Measurements from ENCODE around the gene ADAM19. TPM values are rescaled to one million over a fixed set of nuclear protein-coding genes. Genes with fewer than 3 reads are reported as not detected.

The ADAM19 gene
- total and polyA plus RNA-seq, 4 donors, result 1.5 to 42.8 (median 20.3) TPM

DNA sequence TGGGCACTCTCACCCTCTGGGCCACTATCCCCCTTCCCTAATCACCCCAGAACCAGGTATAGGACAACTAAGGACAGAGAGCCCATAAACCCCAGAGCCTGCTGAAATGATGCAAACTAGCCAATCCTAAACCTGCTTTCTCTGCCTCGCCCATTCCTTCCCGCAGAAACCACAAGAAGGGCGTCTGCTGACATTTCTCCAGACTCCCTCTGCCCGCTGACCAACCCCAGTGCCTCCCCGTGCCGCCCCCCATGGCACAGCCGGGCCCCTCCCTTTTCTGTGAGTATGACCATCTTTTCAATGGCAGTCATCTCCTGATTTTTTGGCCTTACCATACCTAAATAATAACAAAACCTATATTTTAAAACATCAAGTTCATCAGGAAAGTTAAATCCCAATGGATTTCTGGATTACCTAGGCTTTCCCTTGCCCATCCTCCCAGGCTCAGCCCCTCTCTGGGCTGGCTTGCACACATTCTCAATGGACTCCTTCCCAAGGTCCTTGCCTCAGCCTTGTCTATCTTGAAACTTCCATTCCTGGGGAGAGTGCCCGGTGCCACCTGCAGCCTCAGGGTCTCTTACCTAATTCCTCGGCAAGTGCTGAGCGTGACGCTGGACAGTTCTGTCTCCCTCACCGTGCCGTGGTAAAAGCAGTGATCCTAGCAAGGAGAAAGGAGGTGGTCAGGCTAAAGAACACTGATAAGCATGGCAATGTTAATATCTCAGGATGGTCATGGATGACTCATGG, 45.2 kb downstream of the ADAM19 start:
- no peak overlapping the region for H3K4me3 ChIP-seq (ENCODE audit: low read length in 2 of 2)
- H3K27me3 ChIP-seq (ENCODE audit: control insufficient read depth in 1 of 2, insufficient read depth in 2 of 2, low read length in 1 of 2), result no peaks in the 10 kb centered on the region
- 92 to 94% methylated on average over 13 of the region's 13 CpGs for WGBS, 2 donors
- ATAC-seq (ENCODE audit: low FRiP score) (no peak), DNase-seq (no peak)
- H3K4me1 ChIP-seq (ENCODE audit: control insufficient read depth in 1 of 2, insufficient read depth in 2 of 2, low read length in 2 of 2), result no peaks in the 10 kb centered on the region
- H3K36me3 ChIP-seq (ENCODE audit: control insufficient read depth in 1 of 2, insufficient read depth in 2 of 2, low read length in 1 of 2), result peaks cover 0 to 2% of the 10 kb centered on the region in 2 donors
- intact Hi-C loops (cut with DNase I), result no loop called here
- no peak overlapping the region for H3K27ac ChIP-seq (ENCODE audit: low read depth in 1 of 2, low read length in 2 of 2)
- H3K9me3 ChIP-seq (ENCODE audit: control insufficient read depth, low read length), result no peaks in the 10 kb centered on the region

DNA sequence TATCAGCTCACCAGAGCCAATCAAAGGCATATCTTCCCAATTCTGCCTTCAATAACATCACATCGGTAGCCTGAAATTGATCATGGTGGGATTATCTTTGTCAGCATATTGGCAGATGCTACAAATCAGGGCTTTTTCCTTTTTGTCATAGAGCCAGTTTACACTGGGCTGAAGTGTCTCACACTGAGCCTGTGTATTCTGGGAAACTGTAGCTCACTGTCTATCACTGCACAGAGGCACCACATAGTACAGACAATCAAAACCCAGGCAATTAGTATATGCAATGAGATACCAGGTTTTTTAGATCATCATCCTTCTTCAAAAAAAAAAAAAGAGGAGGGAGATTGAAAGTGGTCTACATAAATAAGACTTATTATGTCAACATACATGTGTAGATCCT, 46.6 kb downstream of the ADAM19 start:
- intact Hi-C loops (cut with DNase I), result no loop called here
- Histone ChIP-seq H3K4me3 (ENCODE audit: low read length in 2 of 2) (no peak overlapping the region), H3K9me3 (ENCODE audit: control insufficient read depth, low read length) (no peaks in the 10 kb centered on the region), H3K4me1 (ENCODE audit: control insufficient read depth in 1 of 2, insufficient read depth in 2 of 2, low read length in 2 of 2) (no peaks in the 10 kb centered on the region), H3K27ac (ENCODE audit: low read depth in 1 of 2, low read length in 2 of 2) (no peak overlapping the region), H3K36me3 (ENCODE audit: control insufficient read depth in 1 of 2, insufficient read depth in 2 of 2, low read length in 1 of 2) (peaks cover 0 to 2% of the 10 kb centered on the region in 2 donors), H3K27me3 (ENCODE audit: control insufficient read depth in 1 of 2, insufficient read depth in 2 of 2, low read length in 1 of 2) (no peaks in the 10 kb centered on the region)
- ATAC-seq (ENCODE audit: low FRiP score) (no peak), DNase-seq (no peak)
- WGBS, 2 donors, result 93 to 97% methylated on average over 1 of the region's 1 CpG

DNA sequence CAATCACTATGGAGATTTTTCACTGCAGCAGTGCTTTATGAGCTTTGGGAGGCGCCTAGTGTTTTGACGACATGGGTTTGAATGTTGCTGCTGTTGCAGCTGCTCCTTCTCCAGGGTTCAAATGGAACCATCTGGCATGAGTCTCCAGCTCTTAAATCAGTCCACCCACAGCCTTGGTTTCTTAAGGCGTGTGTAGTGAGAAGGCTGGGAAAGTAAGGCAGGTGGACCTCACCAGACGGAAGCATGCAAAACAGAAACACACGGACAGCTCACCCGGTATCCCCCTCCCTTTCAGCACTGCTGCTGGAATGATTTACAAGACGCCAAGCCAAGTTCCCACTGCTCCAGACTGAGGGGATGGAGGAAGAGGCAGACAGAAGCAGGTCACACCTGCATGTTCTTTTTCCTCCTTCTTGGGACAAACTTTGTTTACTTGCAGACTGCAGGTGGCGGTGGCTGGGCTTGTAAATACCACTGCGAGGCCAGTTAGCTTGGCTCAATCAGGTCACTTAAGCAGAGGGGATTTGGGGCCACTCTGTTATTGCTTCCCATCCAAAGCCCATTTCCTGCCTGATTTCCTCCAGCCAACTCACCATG, 47.4 kb downstream of the ADAM19 start:
- Histone ChIP-seq H3K36me3 (ENCODE audit: control insufficient read depth in 1 of 2, insufficient read depth in 2 of 2, low read length in 1 of 2) (peaks cover 0 to 2% of the 10 kb centered on the region in 2 donors), H3K9me3 (ENCODE audit: control insufficient read depth, low read length) (no peaks in the 10 kb centered on the region), H3K4me1 (ENCODE audit: control insufficient read depth in 1 of 2, insufficient read depth in 2 of 2, low read length in 2 of 2) (no peaks in the 10 kb centered on the region), H3K27me3 (ENCODE audit: control insufficient read depth in 1 of 2, insufficient read depth in 2 of 2, low read length in 1 of 2) (no peaks in the 10 kb centered on the region), H3K27ac (ENCODE audit: low read depth in 1 of 2, low read length in 2 of 2) (no peak overlapping the region), H3K4me3 (ENCODE audit: low read length in 2 of 2) (no peak overlapping the region)
- no peak for DNase-seq
- intact Hi-C loops (cut with DNase I), result no loop called here
- WGBS, 2 donors, result 39 to 48% methylated on average over 9 of the region's 9 CpGs
- ATAC-seq (ENCODE audit: low FRiP score), result no peak

DNA sequence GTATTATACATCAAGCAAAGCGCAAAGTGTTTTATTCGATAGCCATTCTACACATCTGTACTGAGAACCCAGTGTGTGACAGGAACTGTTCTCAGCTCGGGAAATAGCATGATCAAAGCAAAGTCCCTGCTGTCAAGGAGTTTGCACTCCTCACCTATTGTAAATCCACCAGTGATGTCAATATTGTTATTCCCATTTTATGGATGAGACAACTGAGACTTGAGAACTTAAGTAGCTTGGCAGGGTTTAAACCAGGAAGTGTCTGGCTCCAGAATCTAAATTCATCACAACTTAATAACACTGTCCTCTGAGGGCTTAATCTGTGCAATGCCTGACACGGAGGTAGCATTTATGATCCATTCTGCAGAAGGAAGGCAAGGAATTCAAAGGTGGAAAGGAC, 50.7 kb downstream of the ADAM19 start:
- Histone ChIP-seq H3K9me3 (ENCODE audit: control insufficient read depth, low read length) (no peaks in the 10 kb centered on the region), H3K4me1 (ENCODE audit: control insufficient read depth in 1 of 2, insufficient read depth in 2 of 2, low read length in 2 of 2) (no peaks in the 10 kb centered on the region), H3K36me3 (ENCODE audit: control insufficient read depth in 1 of 2, insufficient read depth in 2 of 2, low read length in 1 of 2) (peaks cover 0 to 2% of the 10 kb centered on the region in 2 donors), H3K27ac (ENCODE audit: low read depth in 1 of 2, low read length in 2 of 2) (no peak overlapping the region), H3K27me3 (ENCODE audit: control insufficient read depth in 1 of 2, insufficient read depth in 2 of 2, low read length in 1 of 2) (no peaks in the 10 kb centered on the region), H3K4me3 (ENCODE audit: low read length in 2 of 2) (no peak overlapping the region)
- WGBS, 2 donors, result 92 to 93% methylated on average over 4 of the region's 4 CpGs
- DNase-seq (no peak), ATAC-seq (ENCODE audit: low FRiP score) (no peak)
- intact Hi-C loops (cut with DNase I), result no loop called here

DNA sequence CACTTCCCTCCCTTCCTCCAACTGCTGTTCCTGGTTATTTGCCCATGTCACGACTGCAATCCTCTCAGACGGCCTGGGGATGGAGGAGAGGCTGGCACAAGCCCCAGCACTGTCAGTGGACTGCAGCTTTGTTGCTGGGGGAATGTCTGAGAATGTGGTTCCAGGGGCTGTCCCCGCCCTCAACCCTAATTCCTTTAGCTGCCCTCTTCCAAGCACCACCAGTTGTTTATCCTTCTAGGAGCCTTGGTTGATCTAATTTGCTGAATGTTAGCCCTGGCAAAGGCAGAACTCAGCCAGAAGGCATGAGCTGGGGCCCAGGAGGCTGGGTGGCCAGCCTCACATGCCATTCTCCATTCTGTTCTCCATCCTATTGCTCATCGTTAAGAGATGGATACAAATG, 51.6 kb downstream of the ADAM19 start:
- Histone ChIP-seq H3K27me3 (ENCODE audit: control insufficient read depth in 1 of 2, insufficient read depth in 2 of 2, low read length in 1 of 2) (no peaks in the 10 kb centered on the region), H3K27ac (ENCODE audit: low read depth in 1 of 2, low read length in 2 of 2) (peak overlapping the region in 1 of 2 donors; percentile 4), H3K36me3 (ENCODE audit: control insufficient read depth in 1 of 2, insufficient read depth in 2 of 2, low read length in 1 of 2) (peaks cover 0 to 1% of the 10 kb centered on the region in 2 donors), H3K4me3 (ENCODE audit: low read length in 2 of 2) (no peak overlapping the region), H3K9me3 (ENCODE audit: control insufficient read depth, low read length) (no peaks in the 10 kb centered on the region), H3K4me1 (ENCODE audit: control insufficient read depth in 1 of 2, insufficient read depth in 2 of 2, low read length in 2 of 2) (no peaks in the 10 kb centered on the region)
- no peak for DNase-seq
- ATAC-seq (ENCODE audit: low FRiP score), result peak; percentile 23
- WGBS, 2 donors, result 13 to 28% methylated on average over 4 of the region's 4 CpGs
- intact Hi-C loops (cut with DNase I), result no loop called here

DNA sequence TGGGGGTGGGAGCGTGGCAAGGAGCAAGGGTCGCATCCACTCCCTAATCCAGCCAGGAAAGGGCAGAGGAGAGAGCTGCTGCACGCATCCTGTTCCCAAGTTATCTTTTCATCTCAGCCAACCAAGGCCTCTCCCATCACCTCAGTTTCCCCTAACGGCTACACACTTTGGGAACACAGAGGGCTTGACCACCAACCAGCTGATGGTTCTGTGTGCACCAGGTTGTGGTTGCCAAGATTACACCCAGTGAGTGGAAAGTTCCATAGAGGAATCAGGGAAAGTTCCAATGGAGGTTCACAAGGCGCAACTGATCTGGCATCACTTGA, 53.9 kb downstream of the ADAM19 start:
- Histone ChIP-seq H3K9me3 (ENCODE audit: control insufficient read depth, low read length) (no peaks in the 10 kb centered on the region), H3K4me1 (ENCODE audit: control insufficient read depth in 1 of 2, insufficient read depth in 2 of 2, low read length in 2 of 2) (peaks cover 0 to 1% of the 10 kb centered on the region in 2 donors), H3K36me3 (ENCODE audit: control insufficient read depth in 1 of 2, insufficient read depth in 2 of 2, low read length in 1 of 2) (no peaks in the 10 kb centered on the region), H3K4me3 (ENCODE audit: low read length in 2 of 2) (no peak overlapping the region), H3K27me3 (ENCODE audit: control insufficient read depth in 1 of 2, insufficient read depth in 2 of 2, low read length in 1 of 2) (no peaks in the 10 kb centered on the region), H3K27ac (ENCODE audit: low read depth in 1 of 2, low read length in 2 of 2) (no peak overlapping the region)
- ATAC-seq (ENCODE audit: low FRiP score), result no peak
- DNase-seq, result no peak
- intact Hi-C loops (cut with DNase I), result no loop called here
- 90 to 97% methylated on average over 5 of the region's 5 CpGs for WGBS, 2 donors

DNA sequence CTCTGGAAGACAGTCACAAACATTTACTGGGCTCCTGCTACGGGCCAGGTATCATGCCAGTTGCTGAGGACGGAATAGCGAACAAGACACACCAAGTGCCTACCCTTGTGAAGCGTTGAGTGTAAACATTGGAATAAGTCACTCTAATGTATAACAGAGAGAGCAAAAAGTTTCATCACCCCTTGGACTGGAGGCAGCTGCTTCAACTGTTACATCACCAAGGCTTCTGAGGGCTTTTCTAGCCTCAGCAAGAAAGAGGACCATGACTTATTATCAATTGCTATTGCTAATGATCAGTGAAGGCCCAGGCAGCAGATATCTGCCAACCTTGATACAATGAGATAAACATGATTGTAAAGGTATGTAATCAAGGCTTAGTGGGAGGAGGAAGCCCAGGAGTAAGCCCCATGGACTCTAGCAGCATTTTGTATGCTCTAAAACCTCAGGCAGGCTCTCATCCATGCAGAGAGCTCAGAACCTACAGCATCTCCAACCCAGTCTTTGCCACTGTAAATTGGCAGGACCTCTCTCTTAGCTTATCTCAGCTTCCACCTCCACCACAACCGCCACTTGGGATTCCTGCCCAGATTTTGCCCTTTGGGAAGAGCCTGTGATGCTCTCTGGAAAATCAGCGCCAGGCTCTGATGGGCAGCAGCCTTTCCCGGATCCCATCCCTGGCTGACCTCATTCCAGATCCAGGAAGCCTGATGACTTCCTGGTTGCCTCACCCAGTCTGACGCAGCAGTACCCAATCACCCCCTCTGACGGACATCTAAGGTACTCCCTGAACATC, 54.5 kb downstream of the ADAM19 start:
- intact Hi-C loops (cut with DNase I), result no loop called here
- Histone ChIP-seq H3K4me1 (ENCODE audit: control insufficient read depth in 1 of 2, insufficient read depth in 2 of 2, low read length in 2 of 2) (peaks cover 0 to 5% of the 10 kb centered on the region in 2 donors), H3K27me3 (ENCODE audit: control insufficient read depth in 1 of 2, insufficient read depth in 2 of 2, low read length in 1 of 2) (no peaks in the 10 kb centered on the region), H3K9me3 (ENCODE audit: control insufficient read depth, low read length) (no peaks in the 10 kb centered on the region), H3K27ac (ENCODE audit: low read depth in 1 of 2, low read length in 2 of 2) (peak overlapping the region in 1 of 2 donors; percentile 34), H3K4me3 (ENCODE audit: low read length in 2 of 2) (no peak overlapping the region), H3K36me3 (ENCODE audit: control insufficient read depth in 1 of 2, insufficient read depth in 2 of 2, low read length in 1 of 2) (no peaks in the 10 kb centered on the region)
- WGBS, 2 donors, result 65 to 66% methylated on average over 9 of the region's 9 CpGs
- DNase-seq (peak in 1 of 2 donors; percentile 71), ATAC-seq (ENCODE audit: low FRiP score) (peak; percentile 68)

DNA sequence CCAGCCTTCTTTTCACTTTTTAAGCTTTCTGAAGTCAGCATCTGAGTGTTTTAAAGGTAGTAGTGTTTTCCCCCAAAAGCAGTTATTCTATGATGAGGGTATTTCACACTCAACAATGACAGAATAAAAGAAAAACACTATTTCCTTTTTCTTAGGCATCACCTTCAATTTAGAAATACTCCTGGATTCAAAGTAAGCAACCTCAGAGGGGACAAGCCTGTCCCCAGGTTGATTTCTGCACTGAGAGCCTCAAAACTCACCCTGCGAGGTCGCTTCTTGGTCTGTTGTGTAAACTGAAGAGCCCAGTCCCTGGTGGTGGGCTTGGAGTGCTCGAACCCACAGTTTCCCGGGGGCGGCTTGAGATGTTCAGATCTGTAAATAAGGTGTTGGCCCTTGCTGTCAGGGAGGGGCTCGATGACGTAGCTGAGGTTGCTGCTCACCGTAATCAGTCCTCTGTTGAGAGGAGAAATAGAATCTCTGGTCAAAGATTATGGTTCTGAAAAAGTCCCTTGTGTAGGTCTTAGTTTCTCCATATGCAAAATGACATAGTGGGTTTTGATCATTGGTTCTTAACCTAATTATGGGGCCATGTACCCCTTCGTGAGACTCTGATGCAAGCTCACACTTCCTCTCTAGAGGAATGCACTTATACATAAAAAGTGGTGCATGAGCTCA, 55.9 kb downstream of the ADAM19 start:
- intact Hi-C loops (cut with DNase I), result loop anchor here (5.0 to 10.0 kb wide), 2 partner anchors 53 to 195 kb away; no protein-coding TSS in a partner anchor
- H3K36me3 ChIP-seq (ENCODE audit: control insufficient read depth in 1 of 2, insufficient read depth in 2 of 2, low read length in 1 of 2), result no peaks in the 10 kb centered on the region

More for the DNA sequence above, 55.9 kb downstream of the ADAM19 start:
- no peak for ATAC-seq (ENCODE audit: low FRiP score)
- H3K27me3 ChIP-seq (ENCODE audit: control insufficient read depth in 1 of 2, insufficient read depth in 2 of 2, low read length in 1 of 2), result no peaks in the 10 kb centered on the region
- H3K9me3 ChIP-seq (ENCODE audit: control insufficient read depth, low read length), result no peaks in the 10 kb centered on the region
- H3K27ac ChIP-seq (ENCODE audit: low read depth in 1 of 2, low read length in 2 of 2), result no peak overlapping the region
- H3K4me1 ChIP-seq (ENCODE audit: control insufficient read depth in 1 of 2, insufficient read depth in 2 of 2, low read length in 2 of 2), result peaks cover 0 to 5% of the 10 kb centered on the region in 2 donors
- DNase-seq, result no peak
- H3K4me3 ChIP-seq (ENCODE audit: low read length in 2 of 2), result no peak overlapping the region
- 93% methylated on average over 9 of the region's 9 CpGs for WGBS, 2 donors
